GM12864 (cell line): Measurements from ENCODE around the gene ERMN.

Source experiments
- DNase-seq: peaks from one replicate; pipeline ENCODE4 v3.0.0-alpha.2; 2011; ENCODE audit warnings: low read depth
- H3K4me3 ChIP-seq: 2 replicates; pipeline ENCODE4 v1.5.1; 2011; ENCODE audit warnings: mild to moderate bottlenecking, low read depth, low read length, control low read depth
- TF ChIP-seq, protein P1 (sequence below): IDR thresholded peaks from 2 replicates; pipeline ENCODE4 v1.5.1; 2011; ENCODE audit warnings: low read depth, mild to moderate bottlenecking, moderate library complexity, low read length, control low read depth, inconsistent platforms; ENCODE audit errors: missing control alignments

Gene ERMN

GRCh38 chr2:157339965-157340655 is 14.5 kb upstream of the ERMN start:
- no peak for DNase-seq
- H3K4me3 ChIP-seq, result no peak overlapping the region
- TF ChIP-seq, protein P1, sequence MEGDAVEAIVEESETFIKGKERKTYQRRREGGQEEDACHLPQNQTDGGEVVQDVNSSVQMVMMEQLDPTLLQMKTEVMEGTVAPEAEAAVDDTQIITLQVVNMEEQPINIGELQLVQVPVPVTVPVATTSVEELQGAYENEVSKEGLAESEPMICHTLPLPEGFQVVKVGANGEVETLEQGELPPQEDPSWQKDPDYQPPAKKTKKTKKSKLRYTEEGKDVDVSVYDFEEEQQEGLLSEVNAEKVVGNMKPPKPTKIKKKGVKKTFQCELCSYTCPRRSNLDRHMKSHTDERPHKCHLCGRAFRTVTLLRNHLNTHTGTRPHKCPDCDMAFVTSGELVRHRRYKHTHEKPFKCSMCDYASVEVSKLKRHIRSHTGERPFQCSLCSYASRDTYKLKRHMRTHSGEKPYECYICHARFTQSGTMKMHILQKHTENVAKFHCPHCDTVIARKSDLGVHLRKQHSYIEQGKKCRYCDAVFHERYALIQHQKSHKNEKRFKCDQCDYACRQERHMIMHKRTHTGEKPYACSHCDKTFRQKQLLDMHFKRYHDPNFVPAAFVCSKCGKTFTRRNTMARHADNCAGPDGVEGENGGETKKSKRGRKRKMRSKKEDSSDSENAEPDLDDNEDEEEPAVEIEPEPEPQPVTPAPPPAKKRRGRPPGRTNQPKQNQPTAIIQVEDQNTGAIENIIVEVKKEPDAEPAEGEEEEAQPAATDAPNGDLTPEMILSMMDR, result no peak

- H3K4me3 ChIP-seq, result no peak overlapping the region
- TF ChIP-seq, protein P1, result no peak
- no peak for DNase-seq
These were observed 12.4 kb upstream of the ERMN start for GRCh38 chr2:157337978-157338377.

DNA sequence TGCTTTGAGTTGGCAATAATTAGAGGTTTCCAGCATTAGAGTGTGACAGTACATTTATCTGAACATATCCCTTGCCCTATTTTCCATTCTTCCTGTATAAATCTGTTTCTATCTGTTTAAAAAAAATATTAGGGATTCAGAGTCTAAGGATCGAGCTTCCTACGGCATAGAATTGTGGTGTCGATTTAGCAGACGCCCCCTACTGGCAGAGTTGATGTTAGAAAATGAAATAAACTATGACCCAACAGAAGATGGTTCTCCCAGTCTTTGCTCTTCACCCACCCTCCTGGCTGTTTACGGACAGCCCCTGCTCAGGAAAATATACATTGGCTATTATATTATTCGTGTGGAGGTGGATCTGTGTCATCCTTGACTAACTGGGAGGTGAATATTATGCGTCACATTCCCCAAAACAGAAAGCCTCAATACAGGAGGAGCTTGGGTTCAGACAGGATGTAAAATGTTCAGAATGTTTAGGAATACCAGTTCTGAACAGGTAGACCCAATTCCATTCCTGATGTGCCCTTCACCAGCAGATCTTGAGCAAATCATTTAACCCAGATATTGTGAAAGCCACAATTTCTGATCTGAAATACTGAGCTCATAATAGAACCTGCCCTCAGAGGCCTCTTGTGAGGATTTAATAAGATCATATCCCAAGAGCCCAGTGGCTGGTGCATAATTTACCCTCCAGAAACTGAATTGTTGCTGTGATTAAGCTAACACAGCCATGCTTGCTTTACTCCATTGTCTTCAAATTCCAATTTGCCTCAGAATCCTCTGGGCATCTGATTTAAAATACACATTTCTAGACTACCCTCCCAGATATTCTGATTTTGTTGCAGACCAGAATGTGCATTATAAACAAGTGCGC is 10.8 kb upstream of the ERMN start:
- TF ChIP-seq, protein P1, result peak; percentile 73
- peak; percentile 10 for DNase-seq
- H3K4me3 ChIP-seq, result no peak overlapping the region

DNA sequence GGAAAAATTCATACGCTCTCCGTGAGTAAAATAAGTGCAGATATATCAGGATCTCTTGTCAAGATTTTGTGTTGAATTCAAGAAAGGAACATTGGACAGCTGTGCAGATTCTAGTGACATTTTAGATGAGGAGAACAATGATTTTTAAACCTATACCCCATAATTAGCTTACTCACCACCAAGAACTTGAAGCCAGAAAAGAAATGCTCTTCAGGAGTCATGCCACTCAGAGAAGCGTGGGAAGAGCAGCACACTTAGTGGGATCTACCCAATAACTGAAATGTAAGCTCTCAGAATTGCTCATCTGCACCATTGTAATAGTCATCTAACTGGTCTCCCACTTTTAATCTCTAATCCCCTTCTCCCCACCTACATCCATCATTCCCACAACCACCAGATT is 9.2 kb upstream of the ERMN start:
- no peak overlapping the region for H3K4me3 ChIP-seq
- TF ChIP-seq, protein P1, result no peak
- no peak for DNase-seq

DNA sequence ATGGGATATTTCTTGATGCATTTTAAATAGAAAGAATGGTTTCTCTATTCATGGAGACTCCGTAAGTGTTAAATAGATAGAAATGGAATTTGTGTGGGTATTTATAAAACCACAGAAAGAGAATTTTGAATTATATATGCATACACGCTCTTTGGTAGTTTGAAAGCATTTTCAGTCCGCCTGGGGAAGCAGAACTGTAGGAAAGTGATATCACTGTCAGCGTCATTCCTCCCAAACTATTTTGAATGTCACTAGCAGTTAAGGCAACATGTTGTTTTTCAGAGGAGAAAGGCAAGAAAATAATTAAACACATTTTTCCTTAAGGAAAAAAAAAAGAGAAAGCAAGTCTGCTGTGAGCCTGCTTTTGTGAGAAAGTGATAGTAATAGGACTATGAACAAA is 8.7 kb upstream of the ERMN start:
- DNase-seq, result no peak
- no peak overlapping the region for H3K4me3 ChIP-seq
- TF ChIP-seq, protein P1, result no peak

DNA sequence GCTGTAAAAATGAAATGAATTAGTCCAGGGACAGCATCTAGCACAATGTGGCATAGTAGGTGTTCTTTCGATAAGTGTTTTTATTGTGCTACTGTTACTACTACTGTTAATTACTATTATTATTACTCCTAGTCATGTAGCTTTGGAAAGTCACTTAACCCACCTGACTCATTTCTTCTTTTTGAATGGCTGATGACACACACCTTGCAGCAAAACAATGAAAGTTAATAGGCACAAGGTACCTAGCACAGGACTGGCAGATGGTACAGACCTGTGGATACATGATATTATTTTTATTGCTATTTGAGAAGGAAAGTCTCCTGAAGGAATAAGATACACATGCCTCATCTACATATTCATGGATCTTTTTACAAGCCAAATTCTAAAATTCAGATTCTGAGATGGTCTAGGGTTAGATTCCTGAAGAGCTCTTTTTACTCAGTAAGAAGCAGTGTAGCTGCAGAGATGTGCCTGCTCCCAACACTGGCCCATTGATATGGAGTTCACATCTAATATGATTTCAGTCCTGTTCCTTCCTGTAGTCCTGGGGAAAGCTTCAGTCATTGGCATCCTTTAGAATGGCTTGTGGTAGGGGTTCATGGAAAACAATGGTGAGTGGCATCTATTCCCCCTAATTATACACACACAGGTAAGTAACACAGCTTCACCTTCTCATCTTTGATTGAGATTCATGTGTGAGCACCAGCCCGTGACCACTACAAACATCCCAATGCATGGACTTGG is 7.9 kb upstream of the ERMN start:
- no peak for DNase-seq
- H3K4me3 ChIP-seq, result no peak overlapping the region
- TF ChIP-seq, protein P1, result no peak
